DOHH2 (cell line): ENCODE results near the gene SLC16A5.

Experiments used
- CTCF ChIP-seq: fragments of 200-600 bp; sonication (generic); IDR thresholded peaks from one replicate; pipeline ENCODE4 v1.5.1; 2014; ENCODE audit warnings: antibody characterized with exemption, mild to moderate bottlenecking, low read depth, low read length; ENCODE audit not compliant: poor library complexity, severe bottlenecking
- EZH2phosphoT487 ChIP-seq: fragments of 200-600 bp; sonication (generic); IDR thresholded peaks from 2 replicates; pipeline ENCODE4 v1.6.1; 2017; ENCODE audit warnings: borderline replicate concordance, mild to moderate bottlenecking, antibody characterized with exemption, low read length, moderate library complexity, mixed read lengths

GRCh38 chr17:75067856-75068255, 19.9 kb upstream of the SLC16A5 start:
- no peak for TF ChIP-seq CTCF
- TF ChIP-seq EZH2phosphoT487 = no peak
